DOHH2 (cell line): ENCODE measurements around the gene MYB.

Experiments used
- EZH2phosphoT487 ChIP-seq: fragments of 200-600 bp; sonication (generic); IDR thresholded peaks from 2 replicates; pipeline ENCODE4 v1.6.1; 2017; ENCODE audit warnings: borderline replicate concordance, mild to moderate bottlenecking, antibody characterized with exemption, low read length, moderate library complexity, mixed read lengths
- TF ChIP-seq, protein P1 (sequence below): fragments of 200-600 bp; sonication (generic); IDR thresholded peaks from one replicate; pipeline ENCODE4 v1.5.1; 2014; ENCODE audit warnings: antibody characterized with exemption, mild to moderate bottlenecking, low read depth, low read length; ENCODE audit not compliant: poor library complexity, severe bottlenecking

DNA sequence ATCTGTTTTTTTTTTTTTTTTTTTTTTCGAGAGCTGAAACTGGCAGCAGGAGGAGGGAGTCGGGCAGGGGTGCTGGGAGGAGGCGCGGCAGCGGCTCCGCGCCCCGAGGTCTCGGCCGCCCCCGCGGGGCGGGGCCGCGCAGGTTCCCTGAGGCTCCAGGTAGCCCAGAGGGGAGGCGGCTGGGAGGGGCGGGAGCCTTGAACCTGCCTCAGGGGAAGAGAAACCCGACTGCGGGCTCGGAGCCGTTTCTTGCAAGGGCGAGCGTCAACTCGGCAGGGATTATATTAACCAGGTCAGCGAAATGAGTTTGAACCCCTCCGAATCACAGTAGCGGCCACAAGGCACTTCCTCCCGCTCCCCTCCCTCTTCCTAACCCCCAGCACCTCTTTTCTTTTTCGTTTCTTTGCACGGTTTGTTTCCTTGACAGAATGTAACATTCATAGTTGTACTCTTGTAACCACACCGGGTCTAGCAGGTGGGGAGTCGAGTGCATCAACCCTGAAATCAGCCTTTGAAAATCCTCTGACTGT, 2.0 kb downstream of the MYB start:
- TF ChIP-seq, protein P1, sequence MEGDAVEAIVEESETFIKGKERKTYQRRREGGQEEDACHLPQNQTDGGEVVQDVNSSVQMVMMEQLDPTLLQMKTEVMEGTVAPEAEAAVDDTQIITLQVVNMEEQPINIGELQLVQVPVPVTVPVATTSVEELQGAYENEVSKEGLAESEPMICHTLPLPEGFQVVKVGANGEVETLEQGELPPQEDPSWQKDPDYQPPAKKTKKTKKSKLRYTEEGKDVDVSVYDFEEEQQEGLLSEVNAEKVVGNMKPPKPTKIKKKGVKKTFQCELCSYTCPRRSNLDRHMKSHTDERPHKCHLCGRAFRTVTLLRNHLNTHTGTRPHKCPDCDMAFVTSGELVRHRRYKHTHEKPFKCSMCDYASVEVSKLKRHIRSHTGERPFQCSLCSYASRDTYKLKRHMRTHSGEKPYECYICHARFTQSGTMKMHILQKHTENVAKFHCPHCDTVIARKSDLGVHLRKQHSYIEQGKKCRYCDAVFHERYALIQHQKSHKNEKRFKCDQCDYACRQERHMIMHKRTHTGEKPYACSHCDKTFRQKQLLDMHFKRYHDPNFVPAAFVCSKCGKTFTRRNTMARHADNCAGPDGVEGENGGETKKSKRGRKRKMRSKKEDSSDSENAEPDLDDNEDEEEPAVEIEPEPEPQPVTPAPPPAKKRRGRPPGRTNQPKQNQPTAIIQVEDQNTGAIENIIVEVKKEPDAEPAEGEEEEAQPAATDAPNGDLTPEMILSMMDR: no peak
- TF ChIP-seq EZH2phosphoT487: no peak
